ENCODE results near the gene GUCA2A.

DNA sequence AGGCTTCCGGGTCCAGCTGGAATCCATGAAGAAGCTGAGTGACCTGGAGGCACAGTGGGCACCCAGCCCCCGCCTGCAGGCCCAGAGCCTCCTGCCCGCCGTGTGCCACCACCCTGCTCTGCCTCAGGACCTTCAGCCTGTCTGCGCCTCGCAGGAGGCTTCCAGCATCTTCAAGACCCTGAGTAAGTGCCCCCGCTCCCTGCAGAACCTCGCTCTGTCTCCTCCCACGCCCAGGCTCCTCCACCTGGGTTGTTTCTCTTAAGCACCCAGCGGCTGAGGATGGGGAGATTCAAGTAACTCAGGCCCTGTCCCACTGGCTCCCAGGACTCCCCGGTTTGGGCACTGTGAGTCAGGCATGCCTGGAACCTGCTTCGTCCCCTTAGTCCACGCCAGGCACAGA, 9.9 kb downstream of the GUCA2A start:
- TF ChIP-seq, protein P1, sequence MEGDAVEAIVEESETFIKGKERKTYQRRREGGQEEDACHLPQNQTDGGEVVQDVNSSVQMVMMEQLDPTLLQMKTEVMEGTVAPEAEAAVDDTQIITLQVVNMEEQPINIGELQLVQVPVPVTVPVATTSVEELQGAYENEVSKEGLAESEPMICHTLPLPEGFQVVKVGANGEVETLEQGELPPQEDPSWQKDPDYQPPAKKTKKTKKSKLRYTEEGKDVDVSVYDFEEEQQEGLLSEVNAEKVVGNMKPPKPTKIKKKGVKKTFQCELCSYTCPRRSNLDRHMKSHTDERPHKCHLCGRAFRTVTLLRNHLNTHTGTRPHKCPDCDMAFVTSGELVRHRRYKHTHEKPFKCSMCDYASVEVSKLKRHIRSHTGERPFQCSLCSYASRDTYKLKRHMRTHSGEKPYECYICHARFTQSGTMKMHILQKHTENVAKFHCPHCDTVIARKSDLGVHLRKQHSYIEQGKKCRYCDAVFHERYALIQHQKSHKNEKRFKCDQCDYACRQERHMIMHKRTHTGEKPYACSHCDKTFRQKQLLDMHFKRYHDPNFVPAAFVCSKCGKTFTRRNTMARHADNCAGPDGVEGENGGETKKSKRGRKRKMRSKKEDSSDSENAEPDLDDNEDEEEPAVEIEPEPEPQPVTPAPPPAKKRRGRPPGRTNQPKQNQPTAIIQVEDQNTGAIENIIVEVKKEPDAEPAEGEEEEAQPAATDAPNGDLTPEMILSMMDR (tag by site-specific recombination; IDR thresholded peaks at IDR 0.05) = no peak
- TF ChIP-seq, protein P2, sequence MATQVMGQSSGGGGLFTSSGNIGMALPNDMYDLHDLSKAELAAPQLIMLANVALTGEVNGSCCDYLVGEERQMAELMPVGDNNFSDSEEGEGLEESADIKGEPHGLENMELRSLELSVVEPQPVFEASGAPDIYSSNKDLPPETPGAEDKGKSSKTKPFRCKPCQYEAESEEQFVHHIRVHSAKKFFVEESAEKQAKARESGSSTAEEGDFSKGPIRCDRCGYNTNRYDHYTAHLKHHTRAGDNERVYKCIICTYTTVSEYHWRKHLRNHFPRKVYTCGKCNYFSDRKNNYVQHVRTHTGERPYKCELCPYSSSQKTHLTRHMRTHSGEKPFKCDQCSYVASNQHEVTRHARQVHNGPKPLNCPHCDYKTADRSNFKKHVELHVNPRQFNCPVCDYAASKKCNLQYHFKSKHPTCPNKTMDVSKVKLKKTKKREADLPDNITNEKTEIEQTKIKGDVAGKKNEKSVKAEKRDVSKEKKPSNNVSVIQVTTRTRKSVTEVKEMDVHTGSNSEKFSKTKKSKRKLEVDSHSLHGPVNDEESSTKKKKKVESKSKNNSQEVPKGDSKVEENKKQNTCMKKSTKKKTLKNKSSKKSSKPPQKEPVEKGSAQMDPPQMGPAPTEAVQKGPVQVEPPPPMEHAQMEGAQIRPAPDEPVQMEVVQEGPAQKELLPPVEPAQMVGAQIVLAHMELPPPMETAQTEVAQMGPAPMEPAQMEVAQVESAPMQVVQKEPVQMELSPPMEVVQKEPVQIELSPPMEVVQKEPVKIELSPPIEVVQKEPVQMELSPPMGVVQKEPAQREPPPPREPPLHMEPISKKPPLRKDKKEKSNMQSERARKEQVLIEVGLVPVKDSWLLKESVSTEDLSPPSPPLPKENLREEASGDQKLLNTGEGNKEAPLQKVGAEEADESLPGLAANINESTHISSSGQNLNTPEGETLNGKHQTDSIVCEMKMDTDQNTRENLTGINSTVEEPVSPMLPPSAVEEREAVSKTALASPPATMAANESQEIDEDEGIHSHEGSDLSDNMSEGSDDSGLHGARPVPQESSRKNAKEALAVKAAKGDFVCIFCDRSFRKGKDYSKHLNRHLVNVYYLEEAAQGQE (tag by site-specific recombination; IDR thresholded peaks at IDR 0.05) = no peak

Data from HEK293 (cell line).